Large intestine (tissue), 3 donors: ENCODE results near the gene MEP1A. TPM values are rescaled to one million over a fixed set of nuclear protein-coding genes. Genes with fewer than 3 reads are reported as not detected.

Experiments used
- DNase-seq, 2 donors: peaks; one replicate each; pipeline versions ENCODE4 v3.0.0 to v3.0.0-alpha.2; 2013
- H3K27ac ChIP-seq: one replicate; pipeline ENCODE4 v1.5.1; 2013; ENCODE audit warnings: low read length
- H3K27me3 ChIP-seq: 2 replicates; pipeline ENCODE4 v1.6.1; 2013; ENCODE audit warnings: low read length; ENCODE audit not compliant: control insufficient read depth, insufficient read depth
- H3K36me3 ChIP-seq: 2 replicates; pipeline ENCODE4 v1.6.1; 2013; ENCODE audit warnings: low read length; ENCODE audit not compliant: control insufficient read depth, insufficient read depth
- H3K4me1 ChIP-seq: one replicate; pipeline ENCODE4 v1.6.1; 2013; ENCODE audit warnings: low read length; ENCODE audit not compliant: control insufficient read depth, insufficient read depth
- H3K4me3 ChIP-seq: one replicate; pipeline ENCODE4 v1.5.1; 2013; ENCODE audit warnings: low read length
- H3K9me3 ChIP-seq: one replicate; pipeline ENCODE4 v1.6.1; 2013; ENCODE audit warnings: mild to moderate bottlenecking, low read depth, low read length, moderate library complexity; ENCODE audit not compliant: control insufficient read depth
- WGBS: methylation state at CpG from one replicate; pipeline ENCODE4 v1.1.5; 2013; ENCODE audit warnings: low lambda C conversion rate; ENCODE audit not compliant: insufficient coverage; 5-methylcytosine and 5-hydroxymethylcytosine counted together
- polyA plus RNA-seq: library from polyadenylated mRNA; unstranded; fragments of 120-200 nt; gene quantifications from one replicate; pipeline ENCODE4 v1.2.1, GENCODE V29; 2013

The MEP1A gene
- polyA plus RNA-seq, 1 donor: 649 TPM

DNA sequence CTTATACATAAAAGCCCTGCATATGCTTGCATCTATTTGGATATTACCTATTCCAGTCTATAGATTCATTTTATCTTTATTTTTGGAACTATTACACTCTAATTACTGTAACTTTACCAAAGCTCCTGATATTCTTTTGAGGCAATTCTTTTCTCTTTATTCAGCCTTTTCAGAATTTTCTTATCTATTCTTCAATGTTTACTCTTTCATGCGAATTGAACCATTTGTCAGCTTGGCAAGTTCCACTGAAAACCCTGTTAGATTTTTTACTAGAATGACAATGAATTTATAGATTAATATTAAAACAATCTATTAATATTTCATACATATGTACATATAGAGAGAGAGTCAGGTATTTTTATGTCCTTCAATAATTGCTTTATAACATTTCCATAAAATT, 554 bp upstream of the MEP1A start:
- H3K27me3 ChIP-seq: no peaks in the 10 kb centered on the region
- peaks cover 35% of the 10 kb centered on the region for H3K4me1 ChIP-seq
- no peak for DNase-seq
- H3K4me3 ChIP-seq: no peak overlapping the region
- no peak overlapping the region for H3K27ac ChIP-seq
- WGBS: 0% methylated on average over 1 of the region's 1 CpG
- no peaks in the 10 kb centered on the region for H3K9me3 ChIP-seq
- H3K36me3 ChIP-seq: peaks cover 4% of the 10 kb centered on the region

DNA sequence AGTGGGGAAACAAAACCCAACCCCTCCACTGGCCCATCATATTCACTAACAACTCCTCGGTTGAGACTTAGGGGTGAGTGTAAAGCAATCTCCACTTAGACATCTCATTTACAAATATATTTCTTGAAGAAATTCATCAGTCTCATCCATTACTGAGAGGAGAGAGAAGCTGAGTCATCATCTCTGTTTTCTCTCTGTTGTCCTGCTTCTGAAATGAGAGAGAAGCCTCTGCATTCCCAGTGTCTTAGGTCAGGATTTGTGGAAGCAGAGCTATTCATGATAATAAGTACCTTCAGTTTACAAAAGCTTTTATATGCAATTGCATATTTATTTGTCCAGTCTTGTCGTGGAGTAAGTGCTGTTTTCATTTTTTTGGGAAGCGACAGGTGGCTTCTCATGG, 879 bp downstream of the MEP1A start:
- Histone ChIP-seq H3K4me1 (peaks cover 22% of the 10 kb centered on the region), H3K9me3 (no peaks in the 10 kb centered on the region), H3K36me3 (peaks cover 8% of the 10 kb centered on the region), H3K27ac (peak overlapping the region; percentile 76), H3K4me3 (peak overlapping the region; percentile 70), H3K27me3 (no peaks in the 10 kb centered on the region)
- WGBS: no CpG with 5 or more reads among the region's 3 CpGs
- DNase-seq: peak in 1 of 2 donors; percentile 42

DNA sequence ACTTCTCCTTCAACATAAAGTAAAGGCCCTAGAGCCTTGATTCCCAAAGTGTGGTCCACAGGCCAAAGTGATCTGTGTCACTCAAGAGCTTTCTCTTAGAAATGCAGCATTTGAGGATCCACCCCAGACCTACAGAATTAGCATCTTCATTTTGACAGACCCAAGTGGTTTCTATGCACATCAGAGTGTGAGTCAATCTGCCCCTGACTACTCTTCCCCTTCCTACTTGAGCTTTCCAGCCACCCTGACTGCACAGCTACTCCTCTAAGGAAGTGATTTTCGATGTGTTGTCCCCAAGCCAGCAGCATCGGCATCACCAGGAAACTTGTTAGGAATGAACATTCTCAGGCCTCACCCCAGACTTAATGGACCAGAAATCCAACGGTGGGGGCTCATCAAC, 2.6 kb downstream of the MEP1A start:
- Histone ChIP-seq H3K4me3 (peak overlapping the region; percentile 70), H3K4me1 (peaks cover 16% of the 10 kb centered on the region), H3K27me3 (no peaks in the 10 kb centered on the region), H3K36me3 (peaks cover 17% of the 10 kb centered on the region), H3K27ac (no peak overlapping the region), H3K9me3 (no peaks in the 10 kb centered on the region)
- no peak for DNase-seq
- WGBS: no CpG with 5 or more reads among the region's 3 CpGs

DNA sequence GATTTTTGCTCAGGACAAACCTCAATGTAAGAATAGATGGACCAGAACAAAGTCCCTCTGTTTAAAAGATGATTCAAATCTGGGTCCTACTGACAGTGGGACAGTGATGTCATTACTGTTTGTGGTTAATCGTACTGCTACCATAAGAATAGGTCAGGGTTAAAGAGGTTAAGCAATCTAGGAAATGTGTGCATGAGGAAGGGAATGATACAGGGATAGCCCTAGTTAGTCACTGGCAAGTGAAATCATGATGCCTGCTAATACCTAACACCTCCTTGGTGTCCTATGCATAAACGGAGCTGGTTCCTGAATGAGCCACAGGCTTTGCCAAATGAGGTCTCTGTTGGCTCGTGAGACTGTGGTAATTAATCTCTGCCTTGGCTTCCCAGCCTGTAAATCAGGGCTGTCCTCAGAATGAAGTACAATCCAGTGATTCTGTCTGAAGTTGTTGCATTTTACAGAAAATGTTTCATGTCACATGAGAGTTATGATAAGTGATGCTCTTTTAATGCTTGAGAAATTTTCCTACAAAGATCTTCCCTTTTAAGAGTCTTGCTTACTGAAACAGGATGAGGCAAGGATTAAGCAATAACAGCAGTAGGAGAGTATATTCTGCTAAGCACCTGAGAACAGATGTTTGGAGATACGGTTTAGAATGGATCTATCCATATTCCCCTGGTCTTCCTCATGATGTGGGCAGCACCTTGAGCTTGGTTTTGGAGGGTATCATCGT, 3.8 kb downstream of the MEP1A start:
- Histone ChIP-seq H3K27me3 (no peaks in the 10 kb centered on the region), H3K36me3 (peaks cover 19% of the 10 kb centered on the region), H3K27ac (peak overlapping the region; percentile 19), H3K9me3 (no peaks in the 10 kb centered on the region), H3K4me3 (peak overlapping the region; percentile 70), H3K4me1 (peaks cover 9% of the 10 kb centered on the region)
- WGBS: no CpG with 5 or more reads among the region's 5 CpGs
- no peak for DNase-seq

DNA sequence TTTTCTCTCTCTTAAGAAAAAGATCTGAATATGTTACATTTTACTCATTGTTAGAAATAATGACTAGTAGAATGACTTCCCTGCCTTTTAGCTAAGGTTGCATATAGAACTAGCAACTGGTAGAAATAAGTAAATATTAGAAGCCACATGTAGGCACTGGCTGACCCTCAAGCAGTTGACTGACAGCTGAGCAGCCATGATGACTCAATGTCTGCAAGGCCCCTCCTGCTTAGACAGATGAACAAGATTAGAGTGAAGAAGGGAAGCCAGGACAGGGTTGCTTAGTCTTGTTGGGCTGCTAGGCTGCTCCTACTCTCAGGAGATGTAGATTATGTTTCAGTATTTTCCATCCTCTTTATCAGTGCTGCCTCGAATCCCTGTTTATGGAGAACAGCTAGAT, 6.5 kb downstream of the MEP1A start:
- H3K9me3 ChIP-seq: no peaks in the 10 kb centered on the region
- peaks cover 22% of the 10 kb centered on the region for H3K36me3 ChIP-seq
- no peaks in the 10 kb centered on the region for H3K27me3 ChIP-seq
- peaks cover 5% of the 10 kb centered on the region for H3K4me1 ChIP-seq
- no peak overlapping the region for H3K4me3 ChIP-seq
- H3K27ac ChIP-seq: no peak overlapping the region
- no peak for DNase-seq
- 100% methylated on average over 1 of the region's 1 CpG for WGBS

DNA sequence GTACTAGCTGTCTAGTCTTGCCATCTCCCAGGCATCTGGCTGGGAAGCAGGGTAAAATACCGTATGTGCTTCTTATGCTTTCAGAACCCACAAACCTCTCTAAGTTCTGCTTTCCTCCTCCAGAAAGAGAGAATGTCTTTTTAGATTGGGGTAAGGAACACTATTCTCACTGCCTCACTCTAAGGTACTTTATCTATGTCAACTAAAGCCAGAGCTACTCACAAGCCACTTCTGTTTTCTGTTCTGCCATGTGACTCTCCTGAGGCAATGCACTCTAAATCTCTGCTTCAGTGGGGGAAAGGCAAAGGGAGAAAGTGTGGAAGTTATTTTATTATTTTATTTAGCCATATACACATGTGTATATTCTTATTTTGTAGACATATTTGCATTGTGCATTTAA, 15.6 kb downstream of the MEP1A start:
- peak overlapping the region; percentile 84 for H3K27ac ChIP-seq
- WGBS: no CpG with 5 or more reads among the region's 1 CpG
- DNase-seq: no peak
- H3K9me3 ChIP-seq: no peaks in the 10 kb centered on the region
- no peak overlapping the region for H3K4me3 ChIP-seq
- no peaks in the 10 kb centered on the region for H3K27me3 ChIP-seq
- peaks cover 21% of the 10 kb centered on the region for H3K4me1 ChIP-seq
- H3K36me3 ChIP-seq: peaks cover 20% of the 10 kb centered on the region

DNA sequence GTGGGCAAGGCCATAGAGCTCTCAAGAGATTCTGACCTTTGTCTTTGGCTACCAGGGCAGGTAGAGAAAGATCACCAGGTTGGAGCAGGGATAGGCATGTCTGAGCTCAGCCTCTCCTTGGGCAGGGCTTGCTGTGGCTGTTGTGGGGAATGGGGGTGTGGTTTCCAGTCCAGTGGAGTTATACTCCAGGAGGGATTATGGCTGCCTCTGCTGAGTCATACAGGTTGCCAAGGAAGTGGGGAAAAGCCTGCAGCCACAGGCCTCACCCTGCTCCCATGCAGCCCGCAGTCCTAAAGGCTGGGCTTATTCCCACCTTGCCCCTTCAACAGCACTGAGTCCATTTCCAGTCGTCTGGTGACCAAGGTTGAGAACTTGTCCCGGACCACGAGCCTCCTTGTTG, 21.9 kb downstream of the MEP1A start:
- Histone ChIP-seq H3K27ac (no peak overlapping the region), H3K4me1 (peaks cover 20% of the 10 kb centered on the region), H3K4me3 (no peak overlapping the region), H3K9me3 (no peaks in the 10 kb centered on the region), H3K27me3 (no peaks in the 10 kb centered on the region), H3K36me3 (peaks cover 56% of the 10 kb centered on the region)
- DNase-seq: peak in 1 of 2 donors; percentile 27
- no CpG with 5 or more reads among the region's 4 CpGs for WGBS

DNA sequence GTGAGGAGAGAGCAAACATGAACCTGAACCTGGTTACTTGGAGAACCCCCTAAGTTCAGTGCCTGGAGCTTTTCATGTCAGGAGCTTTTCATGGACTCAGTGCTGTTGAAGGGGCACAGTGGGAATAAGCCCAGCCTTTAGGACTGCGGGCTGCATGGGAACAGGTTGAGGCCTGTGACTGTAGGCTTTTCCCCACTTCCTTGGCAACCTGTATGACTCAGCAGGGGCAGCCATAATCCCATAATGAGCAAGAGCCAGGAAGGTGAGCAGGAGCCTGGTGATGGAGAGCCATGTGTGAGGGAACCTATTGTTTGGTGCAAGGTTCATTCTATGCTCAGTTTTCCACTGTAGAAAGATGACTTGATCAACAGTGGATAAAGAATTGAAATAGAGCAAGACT, 23.4 kb downstream of the MEP1A start:
- Histone ChIP-seq H3K36me3 (peaks cover 54% of the 10 kb centered on the region), H3K4me3 (no peak overlapping the region), H3K27ac (no peak overlapping the region), H3K27me3 (no peaks in the 10 kb centered on the region), H3K9me3 (no peaks in the 10 kb centered on the region), H3K4me1 (peaks cover 32% of the 10 kb centered on the region)
- no CpG with 5 or more reads among the region's 1 CpG for WGBS
- peak in 1 of 2 donors; percentile 37 for DNase-seq

DNA sequence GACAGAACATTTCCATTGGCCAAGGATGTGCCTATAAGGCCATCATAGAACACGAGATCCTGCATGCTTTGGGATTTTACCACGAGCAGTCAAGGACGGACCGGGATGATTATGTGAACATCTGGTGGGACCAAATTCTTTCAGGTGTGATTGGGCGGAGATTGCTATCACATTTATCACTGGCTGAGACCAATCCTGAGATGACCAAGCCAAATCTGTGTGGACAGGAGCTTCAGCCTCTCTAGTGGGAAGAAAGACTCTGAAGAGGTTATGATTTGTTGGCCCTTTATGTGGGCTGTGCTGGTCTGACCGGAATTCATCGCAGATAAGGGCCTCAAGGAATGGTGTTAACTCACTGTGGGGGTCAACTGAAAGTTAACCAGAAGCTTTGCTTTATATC, 26.4 kb downstream of the MEP1A start:
- Histone ChIP-seq H3K27me3 (no peaks in the 10 kb centered on the region), H3K4me3 (no peak overlapping the region), H3K4me1 (peaks cover 46% of the 10 kb centered on the region), H3K9me3 (no peaks in the 10 kb centered on the region), H3K27ac (no peak overlapping the region), H3K36me3 (peaks cover 52% of the 10 kb centered on the region)
- no CpG with 5 or more reads among the region's 7 CpGs for WGBS
- no peak for DNase-seq

DNA sequence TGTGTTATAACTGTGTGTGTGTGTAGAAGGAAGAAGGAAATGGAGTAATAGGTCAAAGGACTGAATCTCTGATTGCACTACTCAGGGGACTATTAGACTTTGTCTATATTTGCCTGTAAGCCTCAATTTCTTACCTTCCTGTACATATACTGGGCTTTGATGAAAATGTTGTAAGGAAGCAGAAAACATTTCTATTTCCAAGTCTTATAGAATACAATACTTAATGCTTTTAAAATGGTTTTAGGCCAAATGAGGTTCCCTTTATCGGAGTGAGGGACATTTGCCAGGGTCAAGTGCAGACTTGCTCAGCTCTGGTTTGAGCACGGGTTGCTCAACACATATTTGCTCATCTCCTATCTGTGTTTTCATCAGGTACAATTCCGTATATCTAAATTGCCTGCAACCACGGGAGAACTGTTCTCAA, 28.3 kb downstream of the MEP1A start:
- Histone ChIP-seq H3K4me1 (peaks cover 45% of the 10 kb centered on the region), H3K27me3 (no peaks in the 10 kb centered on the region), H3K27ac (peak overlapping the region; percentile 65), H3K4me3 (no peak overlapping the region), H3K9me3 (no peaks in the 10 kb centered on the region), H3K36me3 (peaks cover 44% of the 10 kb centered on the region)
- DNase-seq: peak; percentile 46 to 80
- 14% methylated on average over 1 of the region's 4 CpGs for WGBS

DNA sequence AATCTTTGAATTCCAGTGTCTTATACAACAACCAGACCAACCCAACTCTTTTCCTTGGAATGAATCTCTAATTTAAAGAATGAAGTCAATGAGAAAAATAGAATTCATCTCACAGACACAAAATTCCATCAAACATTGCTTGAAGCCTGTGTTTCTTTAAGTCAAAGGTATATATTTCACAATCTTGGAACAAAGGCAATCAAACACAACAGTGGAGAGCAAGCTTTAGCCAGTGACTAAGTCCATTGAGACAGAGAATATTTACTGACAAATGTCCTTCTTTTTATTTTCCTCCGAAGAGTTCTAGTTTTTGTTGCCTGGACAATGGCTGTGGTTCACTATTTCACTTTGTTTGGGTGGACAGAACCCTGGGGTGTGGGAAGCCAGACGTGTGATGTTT, 35.8 kb downstream of the MEP1A start:
- H3K27me3 ChIP-seq: no peaks in the 10 kb centered on the region
- H3K9me3 ChIP-seq: no peaks in the 10 kb centered on the region
- no CpG with 5 or more reads among the region's 2 CpGs for WGBS
- peaks cover 14% of the 10 kb centered on the region for H3K4me1 ChIP-seq
- H3K4me3 ChIP-seq: no peak overlapping the region
- peaks cover 62% of the 10 kb centered on the region for H3K36me3 ChIP-seq
- peak in 1 of 2 donors; percentile 19 for DNase-seq
- no peak overlapping the region for H3K27ac ChIP-seq
